Measurements from ENCODE around the gene UCK2.

The UCK2 gene

DNA sequence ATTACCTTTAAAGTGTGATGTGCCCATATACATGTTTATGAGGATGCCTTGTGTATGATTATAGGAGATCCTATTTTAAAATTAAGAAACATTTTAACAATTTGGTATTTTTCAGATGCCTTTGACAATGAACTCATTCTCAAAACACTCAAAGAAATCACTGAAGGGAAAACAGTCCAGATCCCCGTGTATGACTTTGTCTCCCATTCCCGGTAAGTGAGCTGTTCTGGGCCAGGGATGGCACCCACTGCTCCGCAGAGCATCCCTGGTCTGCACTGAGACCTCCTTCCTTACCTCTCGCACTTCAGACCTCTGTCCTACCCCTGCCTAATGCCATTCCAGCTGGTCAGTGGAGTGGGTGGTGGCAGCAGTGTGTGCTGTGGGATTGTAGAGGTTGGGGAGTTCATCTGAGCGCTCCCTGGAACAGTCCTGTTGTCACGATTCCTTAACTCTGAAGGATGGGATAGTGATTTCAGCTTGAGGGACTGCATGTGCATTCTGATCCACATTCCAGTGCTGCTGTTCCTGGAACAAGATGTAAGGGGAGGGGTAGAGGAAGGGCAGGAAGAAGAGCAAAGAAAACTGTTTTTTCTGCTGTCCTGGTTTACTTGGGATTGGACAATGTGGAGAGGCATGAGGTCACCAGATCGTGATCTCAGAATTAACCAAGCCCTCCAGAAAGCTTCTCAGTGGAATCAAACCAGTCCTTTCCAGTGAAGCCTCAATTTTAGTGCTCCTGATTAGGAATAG lies 63.9 kb downstream of the UCK2 start:
- no peak overlapping the region for H3K4me3 Mint-ChIP-seq
- peaks cover 11% of the 10 kb centered on the region for H3K4me1 Mint-ChIP-seq
- TF ChIP-seq, protein P1, sequence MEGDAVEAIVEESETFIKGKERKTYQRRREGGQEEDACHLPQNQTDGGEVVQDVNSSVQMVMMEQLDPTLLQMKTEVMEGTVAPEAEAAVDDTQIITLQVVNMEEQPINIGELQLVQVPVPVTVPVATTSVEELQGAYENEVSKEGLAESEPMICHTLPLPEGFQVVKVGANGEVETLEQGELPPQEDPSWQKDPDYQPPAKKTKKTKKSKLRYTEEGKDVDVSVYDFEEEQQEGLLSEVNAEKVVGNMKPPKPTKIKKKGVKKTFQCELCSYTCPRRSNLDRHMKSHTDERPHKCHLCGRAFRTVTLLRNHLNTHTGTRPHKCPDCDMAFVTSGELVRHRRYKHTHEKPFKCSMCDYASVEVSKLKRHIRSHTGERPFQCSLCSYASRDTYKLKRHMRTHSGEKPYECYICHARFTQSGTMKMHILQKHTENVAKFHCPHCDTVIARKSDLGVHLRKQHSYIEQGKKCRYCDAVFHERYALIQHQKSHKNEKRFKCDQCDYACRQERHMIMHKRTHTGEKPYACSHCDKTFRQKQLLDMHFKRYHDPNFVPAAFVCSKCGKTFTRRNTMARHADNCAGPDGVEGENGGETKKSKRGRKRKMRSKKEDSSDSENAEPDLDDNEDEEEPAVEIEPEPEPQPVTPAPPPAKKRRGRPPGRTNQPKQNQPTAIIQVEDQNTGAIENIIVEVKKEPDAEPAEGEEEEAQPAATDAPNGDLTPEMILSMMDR (IDR thresholded peaks at IDR 0.05; ENCODE audit: unreplicated experiment in 3 of 3): no peak
- H3K27ac Mint-ChIP-seq: no peak overlapping the region
- H3K36me3 Mint-ChIP-seq (ENCODE audit: low read depth): peaks cover 48% of the 10 kb centered on the region
- peaks cover 3% of the 10 kb centered on the region for H3K27me3 Mint-ChIP-seq (ENCODE audit: low read depth)
- no peaks in the 10 kb centered on the region for H3K9me3 Mint-ChIP-seq

DNA sequence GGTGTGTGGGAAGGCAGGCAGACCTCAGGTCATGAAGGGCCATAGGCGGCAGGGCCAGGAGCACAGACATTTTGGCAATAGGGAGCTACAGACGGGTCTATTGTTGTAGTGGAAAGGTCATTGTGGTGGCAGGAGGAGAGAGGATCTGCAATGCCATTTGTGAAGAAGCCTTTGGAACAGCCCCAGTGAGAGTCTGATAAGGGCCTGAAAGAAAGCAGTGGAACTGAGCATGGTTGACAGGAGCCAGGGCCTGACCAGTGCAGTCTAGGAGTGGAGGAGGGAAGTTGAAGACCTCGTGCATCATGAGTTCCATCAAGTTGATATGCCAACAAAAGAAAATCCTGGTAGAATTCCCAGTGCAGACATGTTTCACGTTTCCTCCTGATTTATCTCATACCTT lies 65.5 kb downstream of the UCK2 start:
- Mint-ChIP-seq H3K27ac (no peak overlapping the region), H3K4me3 (no peak overlapping the region), H3K9me3 (no peaks in the 10 kb centered on the region), H3K27me3 (ENCODE audit: low read depth) (peaks cover 3% of the 10 kb centered on the region), H3K4me1 (peaks cover 24% of the 10 kb centered on the region), H3K36me3 (ENCODE audit: low read depth) (peaks cover 52% of the 10 kb centered on the region)
- TF ChIP-seq, protein P1 (IDR thresholded peaks at IDR 0.05; ENCODE audit: unreplicated experiment in 3 of 3): no peak

DNA sequence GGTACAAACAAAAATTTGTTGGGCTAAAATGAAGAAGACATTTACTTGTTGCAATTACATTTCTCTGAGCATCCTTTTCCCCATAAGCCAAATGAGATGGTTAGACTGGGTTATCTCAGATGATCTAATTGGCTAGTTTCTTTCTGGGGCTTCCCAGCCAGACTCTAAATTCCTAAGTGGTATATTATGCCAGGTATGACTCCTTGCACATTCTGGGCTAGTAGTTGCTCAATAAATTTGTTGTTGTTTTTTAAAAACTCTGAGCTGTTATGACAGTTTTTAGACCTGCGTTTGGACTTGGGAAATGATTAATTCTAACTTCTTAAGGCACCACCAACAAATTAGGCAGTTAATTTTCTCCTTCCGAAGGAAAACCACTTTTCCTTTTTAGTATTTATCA lies 66.1 kb downstream of the UCK2 start:
- Mint-ChIP-seq H3K4me1 (peaks cover 30% of the 10 kb centered on the region), H3K9me3 (no peaks in the 10 kb centered on the region), H3K36me3 (ENCODE audit: low read depth) (peaks cover 56% of the 10 kb centered on the region), H3K27me3 (ENCODE audit: low read depth) (peaks cover 3% of the 10 kb centered on the region), H3K4me3 (no peak overlapping the region), H3K27ac (no peak overlapping the region)
- TF ChIP-seq, protein P1 (IDR thresholded peaks at IDR 0.05; ENCODE audit: unreplicated experiment in 3 of 3): no peak

DNA sequence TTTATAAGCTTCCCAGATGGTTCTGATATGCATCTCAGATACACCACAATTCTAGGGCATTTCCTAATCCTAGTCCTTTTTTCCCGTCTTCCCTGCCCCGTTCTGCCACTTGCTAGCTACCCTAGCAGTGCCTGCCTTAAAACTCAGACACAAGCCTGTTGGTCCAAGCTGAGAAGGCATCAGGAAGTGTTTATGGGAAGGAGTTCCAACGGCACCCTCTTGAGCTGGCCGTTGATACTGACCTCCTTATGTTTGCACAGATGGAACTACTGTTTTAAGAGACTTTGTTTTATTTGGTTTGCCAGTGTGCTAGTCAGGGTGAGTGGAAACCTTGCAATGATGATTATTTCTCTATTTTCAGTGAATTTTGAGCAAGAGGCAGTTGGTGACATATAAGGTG lies 67.2 kb downstream of the UCK2 start:
- Mint-ChIP-seq H3K36me3 (ENCODE audit: low read depth) (peaks cover 60% of the 10 kb centered on the region), H3K27me3 (ENCODE audit: low read depth) (peaks cover 3% of the 10 kb centered on the region), H3K4me1 (peaks cover 38% of the 10 kb centered on the region)

DNA sequence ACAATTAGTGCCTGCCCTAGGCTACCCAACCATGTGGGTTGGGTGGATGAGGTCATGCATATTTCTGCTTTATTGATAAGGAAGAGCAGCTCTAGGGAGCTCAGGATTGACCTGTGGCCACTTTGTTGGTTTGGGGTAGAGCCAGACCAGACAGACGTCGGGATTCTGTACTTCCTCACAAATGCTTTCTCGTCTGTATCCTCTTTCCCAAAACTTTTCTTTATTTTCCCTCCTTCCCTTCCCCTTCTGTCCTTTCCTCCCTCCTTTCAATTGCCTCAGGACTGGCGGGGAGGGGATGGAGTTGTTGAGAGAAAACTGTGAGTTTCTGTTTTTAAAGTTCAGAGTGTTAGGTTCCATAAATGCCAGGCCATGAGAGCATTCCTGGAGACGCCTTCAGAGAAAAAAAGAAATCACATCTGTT lies 68.0 kb downstream of the UCK2 start:
- Mint-ChIP-seq H3K4me1 (peaks cover 46% of the 10 kb centered on the region), H3K36me3 (ENCODE audit: low read depth) (peaks cover 56% of the 10 kb centered on the region), H3K9me3 (no peaks in the 10 kb centered on the region), H3K27me3 (ENCODE audit: low read depth) (peaks cover 3% of the 10 kb centered on the region), H3K4me3 (no peak overlapping the region), H3K27ac (no peak overlapping the region)
- TF ChIP-seq, protein P1 (IDR thresholded peaks at IDR 0.05; ENCODE audit: unreplicated experiment in 3 of 3): no peak

More for the DNA sequence above, 67.2 kb downstream of the UCK2 start:
- TF ChIP-seq, protein P1 (IDR thresholded peaks at IDR 0.05; ENCODE audit: unreplicated experiment in 3 of 3): no peak
- Mint-ChIP-seq H3K27ac (no peak overlapping the region), H3K4me3 (no peak overlapping the region), H3K9me3 (no peaks in the 10 kb centered on the region)

DNA sequence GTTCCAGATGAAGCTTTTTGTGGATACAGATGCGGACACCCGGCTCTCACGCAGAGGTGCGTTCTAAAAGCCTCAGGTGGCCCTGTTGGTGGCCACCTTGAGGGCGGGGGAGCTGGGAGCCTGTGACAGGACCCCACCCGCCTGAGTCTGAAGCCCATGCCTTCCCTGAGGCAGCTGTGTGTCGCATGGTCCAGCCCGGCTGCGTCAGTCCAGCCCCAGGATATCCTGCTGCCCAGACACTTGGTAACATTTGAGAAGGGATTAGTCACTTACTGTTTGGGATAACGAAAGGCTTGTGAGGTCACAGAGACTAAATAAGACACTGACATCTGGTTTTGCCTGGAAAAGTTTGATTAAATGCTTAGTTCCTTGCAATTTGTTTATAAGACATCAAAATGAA lies 68.9 kb downstream of the UCK2 start:
- peak overlapping the region in 1 of 3 experiments; percentile 0 for H3K27ac Mint-ChIP-seq
- H3K36me3 Mint-ChIP-seq (ENCODE audit: low read depth): peaks cover 48% of the 10 kb centered on the region
- H3K4me3 Mint-ChIP-seq: no peak overlapping the region
- TF ChIP-seq, protein P1 (IDR thresholded peaks at IDR 0.05; ENCODE audit: unreplicated experiment in 3 of 3): no peak
- H3K27me3 Mint-ChIP-seq (ENCODE audit: low read depth): peaks cover 3% of the 10 kb centered on the region
- H3K4me1 Mint-ChIP-seq: peaks cover 54% of the 10 kb centered on the region
- no peaks in the 10 kb centered on the region for H3K9me3 Mint-ChIP-seq

All from nephron (organoid).